HG03064 (cell line): Measurements from ENCODE around the gene PPP3CA.

Source experiments
- ATAC-seq: cut with Tn5 transposase; IDR thresholded peaks from one replicate; pipeline ENCODE4 v1.9.1; 2021; ENCODE audit warnings: low read depth; ENCODE audit not compliant: unreplicated experiment

The PPP3CA gene

GRCh38 chr4:101221294-101221693, 126.0 kb downstream of the PPP3CA start:
- ATAC-seq, result no peak

DNA sequence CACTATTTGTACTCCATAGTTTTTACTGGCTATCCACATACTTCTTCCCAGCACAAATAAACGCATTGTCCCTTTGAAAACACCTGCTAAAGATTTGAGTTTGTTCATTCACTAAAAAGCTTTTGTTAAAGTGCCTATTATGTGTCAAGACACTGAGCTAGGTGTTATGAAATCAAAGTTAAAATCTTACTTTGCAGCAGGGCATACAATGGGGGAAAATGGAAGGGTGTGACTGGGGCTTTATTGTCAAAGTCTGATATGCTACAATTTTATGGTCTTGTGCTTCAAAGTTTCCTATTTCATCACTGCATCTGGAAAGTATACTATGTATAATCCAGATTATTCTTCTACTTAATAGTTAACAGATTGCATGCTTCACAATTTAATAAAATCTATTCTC, 128.4 kb downstream of the PPP3CA start:
- ATAC-seq, result no peak

DNA sequence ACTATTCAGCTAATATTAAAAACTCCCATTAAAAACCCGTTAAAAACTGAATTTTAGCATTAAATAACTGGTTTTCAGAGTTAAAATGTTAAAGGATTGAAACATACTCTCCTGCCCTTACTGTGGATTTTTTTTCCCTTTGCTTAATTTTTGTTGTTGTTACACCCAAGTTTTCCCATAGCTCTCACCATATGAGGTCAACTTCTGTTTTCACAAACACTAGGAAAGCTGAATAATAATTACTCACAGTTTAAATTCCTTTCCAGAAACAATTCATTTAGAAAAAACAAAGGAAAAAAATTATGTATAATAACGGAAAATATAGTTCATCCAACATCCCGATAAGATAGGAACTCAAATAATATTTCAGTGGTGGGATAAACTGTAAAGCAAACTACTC, 129.0 kb downstream of the PPP3CA start:
- no peak for ATAC-seq

DNA sequence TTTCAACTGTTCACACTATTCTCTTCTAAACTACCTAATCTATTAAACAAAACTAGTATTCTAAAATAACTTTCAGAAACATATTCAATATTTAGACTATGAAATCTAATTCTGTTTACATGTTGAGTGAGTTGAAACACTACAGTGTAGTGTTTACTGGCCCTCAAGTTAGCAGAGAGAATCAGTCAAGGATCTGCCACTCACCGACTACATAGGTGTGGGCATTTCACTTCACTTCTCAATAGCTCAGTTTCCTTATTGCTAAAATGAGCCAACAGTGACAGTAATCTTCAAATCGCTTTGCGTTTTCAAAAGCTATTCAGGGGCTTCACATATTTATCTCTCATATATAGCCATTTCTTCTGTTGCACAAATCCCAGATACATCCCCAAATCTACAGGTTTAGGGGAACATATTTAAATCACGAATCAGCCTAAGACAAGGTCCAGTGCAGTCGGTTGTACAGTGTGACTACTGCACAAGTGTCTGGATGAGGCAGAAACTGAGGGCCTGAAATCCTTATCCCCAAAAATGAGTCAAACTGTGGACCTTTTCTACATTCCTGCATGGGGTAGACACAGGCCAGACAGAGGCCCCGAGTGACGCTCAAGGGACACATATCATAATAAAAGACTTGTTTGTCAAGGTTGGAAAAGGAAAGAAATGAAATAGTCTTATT, 129.8 kb downstream of the PPP3CA start:
- ATAC-seq, result no peak

DNA sequence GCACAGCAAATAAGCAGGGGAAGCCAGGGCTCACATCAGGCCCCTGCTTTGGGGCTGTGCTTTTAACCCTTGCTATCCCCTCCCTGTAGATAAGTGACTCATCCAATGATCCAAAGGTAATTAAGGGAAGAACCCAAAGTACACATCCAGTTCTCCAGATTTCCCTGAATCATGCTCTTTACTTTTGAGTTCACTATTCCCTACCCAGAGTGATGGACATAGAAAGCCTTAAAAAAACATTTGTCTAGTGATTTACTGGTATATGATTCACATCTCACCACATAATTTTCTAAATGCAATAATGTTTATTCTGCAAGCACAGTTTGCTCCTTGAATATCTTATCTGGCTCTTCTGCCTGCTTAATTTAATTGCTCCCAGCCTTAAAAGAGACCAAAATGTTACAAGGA, 136.2 kb downstream of the PPP3CA start:
- ATAC-seq, result no peak

GRCh38 chr4:101210331-101210730, 137.0 kb downstream of the PPP3CA start:
- ATAC-seq, result no peak

GRCh38 chr4:101208171-101208570, 139.2 kb downstream of the PPP3CA start:
- no peak for ATAC-seq

DNA sequence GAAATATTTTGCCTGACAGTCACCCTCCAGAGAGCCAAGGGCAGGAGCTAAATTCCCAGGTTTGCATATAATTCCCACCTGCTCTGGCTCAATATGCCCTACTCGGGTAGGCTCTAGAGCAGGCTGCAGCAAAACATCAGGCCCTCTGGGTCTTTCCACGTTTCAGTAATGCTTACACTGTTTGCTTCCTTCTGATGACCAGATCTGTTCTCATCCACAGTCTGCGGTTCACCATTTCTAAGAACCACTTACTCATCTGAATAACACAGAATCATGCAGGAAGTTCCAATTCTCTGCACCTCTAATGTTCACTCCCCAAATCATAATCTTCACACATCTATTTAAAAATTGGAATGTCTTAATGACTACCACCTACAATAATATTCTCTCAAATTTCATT, 141.4 kb downstream of the PPP3CA start:
- ATAC-seq, result peak; percentile 92

- ATAC-seq, result no peak
These were observed 145.9 kb downstream of the PPP3CA start for GRCh38 chr4:101201421-101201820.

GRCh38 chr4:101200561-101200960, 146.8 kb downstream of the PPP3CA start:
- no peak for ATAC-seq

GRCh38 chr4:101199507-101200285, 147.6 kb downstream of the PPP3CA start:
- no peak for ATAC-seq

GRCh38 chr4:101198682-101199339, 148.5 kb downstream of the PPP3CA start:
- no peak for ATAC-seq

- no peak for ATAC-seq
These were observed 150.0 kb downstream of the PPP3CA start for GRCh38 chr4:101197350-101197749.

- peak; percentile 77 for ATAC-seq
These were observed 155.1 kb downstream of the PPP3CA start for GRCh38 chr4:101192244-101192643.

DNA sequence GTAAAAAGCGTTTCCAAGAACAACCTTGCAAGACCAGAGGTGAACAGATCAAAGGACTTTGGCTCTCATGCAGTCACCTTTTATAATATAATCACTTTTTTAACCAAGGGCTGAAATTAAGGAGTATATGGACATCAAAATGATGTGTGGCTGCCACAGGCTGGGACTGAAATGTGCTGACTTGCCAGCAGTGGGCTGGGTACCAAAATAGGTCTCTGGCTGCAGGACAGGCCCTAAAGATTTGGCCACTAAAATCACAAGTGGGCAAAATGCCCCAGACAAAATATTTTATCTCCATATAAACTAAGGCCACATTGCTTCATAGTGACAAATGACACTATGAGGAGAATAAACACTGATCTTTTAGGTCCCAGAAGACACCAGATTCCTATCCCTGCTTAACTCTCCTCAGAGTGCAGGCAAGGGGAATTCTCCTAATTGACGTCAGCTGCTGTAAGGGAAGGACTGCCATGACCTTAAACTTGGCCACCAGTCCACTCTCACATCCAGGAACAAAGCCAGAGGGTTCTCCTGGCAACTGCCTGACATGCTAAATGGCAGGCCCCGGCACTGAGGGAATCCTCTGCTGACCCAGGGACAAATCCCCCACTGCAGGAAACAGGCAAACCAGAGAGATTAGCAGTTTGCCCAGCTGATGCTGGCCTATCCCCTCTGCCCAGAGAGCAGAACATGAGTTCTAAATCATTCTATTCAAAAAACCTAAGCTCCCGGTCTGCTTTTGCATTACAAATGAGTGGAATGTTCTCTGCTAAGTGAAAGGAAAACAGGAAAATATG, 155.8 kb downstream of the PPP3CA start:
- no peak for ATAC-seq

DNA sequence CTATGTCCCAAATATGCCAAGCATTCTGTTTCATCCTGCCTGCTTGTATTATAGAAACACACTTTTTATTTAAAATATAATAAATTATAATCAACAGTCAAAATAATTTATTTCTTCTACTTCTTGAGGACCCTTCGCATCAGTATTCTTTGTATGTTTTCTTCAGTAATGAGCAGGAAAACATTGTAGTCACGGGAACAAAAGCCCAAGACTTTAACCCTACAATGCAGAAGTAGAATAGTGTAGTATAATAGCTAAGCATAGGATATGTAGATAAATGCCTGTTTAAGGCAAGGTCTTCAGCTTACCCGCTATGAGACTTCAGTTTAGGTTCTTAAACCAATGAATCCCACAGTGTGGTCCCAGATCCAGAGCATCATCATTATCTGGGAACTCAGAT, 156.6 kb downstream of the PPP3CA start:
- ATAC-seq, result no peak

DNA sequence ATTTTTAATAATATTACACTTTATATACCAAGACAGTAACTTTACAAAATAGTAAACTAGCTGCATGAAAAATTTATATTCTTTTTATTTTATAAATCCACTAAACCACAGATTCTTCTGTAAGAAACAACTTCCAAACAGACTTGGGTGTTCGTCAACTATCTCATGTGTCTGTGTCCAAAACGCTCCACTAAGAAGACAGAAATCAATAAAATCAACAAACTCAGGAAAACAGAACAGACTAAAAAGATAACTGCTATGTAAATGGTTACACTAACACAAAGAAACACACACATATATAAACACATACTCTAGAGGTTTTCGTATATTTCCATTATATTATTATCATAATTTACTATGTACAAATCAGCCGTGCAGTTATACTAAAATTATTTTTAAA, 158.4 kb downstream of the PPP3CA start:
- ATAC-seq, result no peak

DNA sequence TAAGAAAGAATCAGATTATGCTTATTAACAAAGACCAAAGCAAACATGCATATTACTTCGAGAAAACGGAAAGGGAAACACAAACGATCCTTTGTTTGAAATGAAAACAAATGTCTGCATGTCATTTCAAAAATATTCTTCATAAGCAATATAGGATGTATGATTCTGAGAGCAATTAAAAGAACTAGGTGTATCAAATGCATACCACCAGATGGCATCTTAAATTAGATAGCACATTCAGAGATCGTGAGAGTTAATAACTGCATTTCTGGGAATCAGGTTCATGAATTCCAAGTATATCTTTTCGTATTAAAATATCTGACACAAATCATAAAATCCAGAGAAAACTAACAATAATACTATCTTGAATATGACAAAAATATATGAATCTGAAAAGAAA, 159.5 kb downstream of the PPP3CA start:
- no peak for ATAC-seq

DNA sequence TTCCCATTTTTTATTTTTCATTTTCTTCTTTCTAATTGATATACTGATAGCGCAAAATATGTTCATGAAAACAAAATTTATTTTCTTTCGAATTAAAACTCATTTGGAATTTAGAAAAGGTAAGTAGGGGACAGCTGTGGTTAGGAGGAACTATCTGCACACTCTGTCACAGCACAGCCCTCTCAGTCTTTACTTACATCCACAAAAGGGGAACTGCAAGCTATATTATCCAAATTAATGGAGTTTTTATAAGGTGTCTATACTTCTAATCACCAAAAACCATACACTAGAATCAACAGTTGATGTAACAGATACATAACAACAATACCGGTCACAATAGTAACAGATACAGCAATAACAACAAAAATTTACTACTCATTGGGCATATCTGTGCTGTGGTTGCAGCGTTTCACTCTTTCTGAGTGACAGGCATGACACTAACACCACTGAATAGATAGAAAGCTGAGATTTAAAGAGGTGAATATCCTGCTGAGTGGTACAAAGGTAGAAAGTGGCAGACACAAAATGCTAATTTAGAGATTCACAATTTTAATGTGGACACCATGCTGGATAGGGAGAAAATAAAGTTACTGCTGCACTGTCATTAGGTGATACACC, 160.7 kb downstream of the PPP3CA start:
- ATAC-seq, result no peak

GRCh38 chr4:101184668-101185067, 162.7 kb downstream of the PPP3CA start:
- ATAC-seq, result no peak
